SK-N-SH treated with all-trans-retinoic acid at 6 μM for 48 hours (cell line): ENCODE measurements around the gene PRPSAP2.

ENCODE experiments used
- ARNTL ChIP-seq: fragments of 450-650 bp; formaldehyde crosslinking; IDR thresholded peaks from 2 replicates; pipeline ENCODE4 v1.5.0; 2020; ENCODE audit warnings: low read depth, mild to moderate bottlenecking, moderate library complexity, borderline replicate concordance
- BACH2 ChIP-seq: fragments of 250-450 bp; sonication (Bioruptor Pico); IDR thresholded peaks from 2 replicates; pipeline ENCODE4 v1.9.0; 2021; ENCODE audit warnings: mild to moderate bottlenecking, borderline replicate concordance
- CSRNP3 ChIP-seq: fragments of 250-450 bp; sonication (Bioruptor Pico); IDR thresholded peaks from 2 replicates; pipeline ENCODE4 v1.5.1; 2021; ENCODE audit warnings: mild to moderate bottlenecking, moderate library complexity
- ESRRG ChIP-seq: fragments of 250-450 bp; sonication (Bioruptor Pico); IDR thresholded peaks from 2 replicates; pipeline ENCODE4 v1.6.1; 2021; ENCODE audit warnings: mild to moderate bottlenecking
- ISL1 ChIP-seq: fragments of 250-450 bp; sonication (Bioruptor Pico); IDR thresholded peaks from 2 replicates; pipeline ENCODE4 v2.1.2; 2022; ENCODE audit warnings: mild to moderate bottlenecking, moderate library complexity
- OSR1 ChIP-seq: fragments of 250-450 bp; sonication (Bioruptor Pico); IDR thresholded peaks from 2 replicates; pipeline ENCODE4 v1.8.0; 2022; ENCODE audit warnings: moderate library complexity, mild to moderate bottlenecking, inconsistent platforms
- PATZ1 ChIP-seq: fragments of 250-450 bp; sonication (Bioruptor Pico); IDR thresholded peaks from 2 replicates; pipeline ENCODE4 v1.8.0; 2020; ENCODE audit warnings: mild to moderate bottlenecking, moderate library complexity, borderline replicate concordance
- POU6F1 ChIP-seq: fragments of 250-450 bp; sonication (Bioruptor Pico); IDR thresholded peaks from 2 replicates; pipeline ENCODE4 v1.8.0; 2021; ENCODE audit warnings: low read depth, mild to moderate bottlenecking, moderate library complexity, borderline replicate concordance
- PPARA ChIP-seq: fragments of 250-450 bp; sonication (Bioruptor Pico); IDR thresholded peaks from 2 replicates; pipeline ENCODE4 v1.5.0; 2020; ENCODE audit warnings: mild to moderate bottlenecking, borderline replicate concordance
- TSHZ2 ChIP-seq: fragments of 250-450 bp; sonication (Bioruptor Pico); IDR thresholded peaks from 2 replicates; pipeline ENCODE4 v1.5.0; 2020; ENCODE audit warnings: mild to moderate bottlenecking, moderate library complexity
- ZC3H10 ChIP-seq: fragments of 250-450 bp; sonication (Bioruptor Pico); IDR thresholded peaks from 2 replicates; pipeline ENCODE4 v1.5.1; 2021; ENCODE audit warnings: mild to moderate bottlenecking, moderate library complexity
- ZNF70 ChIP-seq: fragments of 450-650 bp; formaldehyde crosslinking; IDR thresholded peaks from 2 replicates; pipeline ENCODE4 v1.5.0; 2020; ENCODE audit warnings: mild to moderate bottlenecking, moderate library complexity

GRCh38 chr17:18857864-18858566 is at the start of gene PRPSAP2:
- TF ChIP-seq ZNF70 (CRISPR knock-in tag) = no peak
- no peak for TF ChIP-seq TSHZ2 (CRISPR knock-in tag)
- TF ChIP-seq CSRNP3 (CRISPR knock-in tag) = no peak
- no peak for TF ChIP-seq PPARA (CRISPR knock-in tag)
- TF ChIP-seq ARNTL (CRISPR knock-in tag) = no peak
- no peak for TF ChIP-seq ZC3H10 (CRISPR knock-in tag)
- TF ChIP-seq PATZ1 (CRISPR knock-in tag) = no peak
- TF ChIP-seq BACH2 (CRISPR knock-in tag) = no peak
- no peak for TF ChIP-seq ESRRG
- no peak for TF ChIP-seq ISL1
- TF ChIP-seq POU6F1 (CRISPR knock-in tag) = no peak
- no peak for TF ChIP-seq OSR1 (CRISPR knock-in tag)
